Measurements from ENCODE around the gene ATXN2.

DNA sequence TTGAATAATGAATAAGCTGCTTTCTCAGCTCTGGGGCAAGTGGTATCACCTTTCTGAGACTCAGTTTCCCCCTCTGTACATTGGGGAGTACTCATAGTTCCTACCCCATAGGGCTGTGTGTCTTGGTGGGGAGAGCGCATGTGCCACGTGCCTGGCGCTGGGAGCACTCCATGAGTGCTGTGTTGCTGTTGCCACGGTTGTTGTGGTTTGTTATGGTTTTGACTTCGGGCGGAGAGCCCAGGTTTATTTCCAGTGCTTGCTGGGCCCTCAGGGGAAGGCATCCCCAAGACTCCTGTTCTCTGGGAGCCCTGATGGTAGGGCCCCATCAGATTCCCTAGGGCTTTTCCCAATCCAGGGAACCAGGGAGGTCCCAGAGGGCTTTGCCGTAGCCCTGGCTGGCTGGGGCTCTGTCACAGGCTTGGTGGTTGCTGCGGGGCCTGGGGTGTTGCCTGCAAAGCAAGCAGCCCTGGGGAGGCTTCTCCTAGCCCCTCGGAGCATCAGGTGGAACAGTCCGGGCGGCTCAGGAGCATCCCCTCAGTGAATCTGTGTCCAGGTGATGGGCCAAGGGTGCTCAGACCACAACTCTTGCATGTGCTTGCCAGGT, 174.8 kb downstream of the ATXN2 start:
- TF ChIP-seq, protein P1, sequence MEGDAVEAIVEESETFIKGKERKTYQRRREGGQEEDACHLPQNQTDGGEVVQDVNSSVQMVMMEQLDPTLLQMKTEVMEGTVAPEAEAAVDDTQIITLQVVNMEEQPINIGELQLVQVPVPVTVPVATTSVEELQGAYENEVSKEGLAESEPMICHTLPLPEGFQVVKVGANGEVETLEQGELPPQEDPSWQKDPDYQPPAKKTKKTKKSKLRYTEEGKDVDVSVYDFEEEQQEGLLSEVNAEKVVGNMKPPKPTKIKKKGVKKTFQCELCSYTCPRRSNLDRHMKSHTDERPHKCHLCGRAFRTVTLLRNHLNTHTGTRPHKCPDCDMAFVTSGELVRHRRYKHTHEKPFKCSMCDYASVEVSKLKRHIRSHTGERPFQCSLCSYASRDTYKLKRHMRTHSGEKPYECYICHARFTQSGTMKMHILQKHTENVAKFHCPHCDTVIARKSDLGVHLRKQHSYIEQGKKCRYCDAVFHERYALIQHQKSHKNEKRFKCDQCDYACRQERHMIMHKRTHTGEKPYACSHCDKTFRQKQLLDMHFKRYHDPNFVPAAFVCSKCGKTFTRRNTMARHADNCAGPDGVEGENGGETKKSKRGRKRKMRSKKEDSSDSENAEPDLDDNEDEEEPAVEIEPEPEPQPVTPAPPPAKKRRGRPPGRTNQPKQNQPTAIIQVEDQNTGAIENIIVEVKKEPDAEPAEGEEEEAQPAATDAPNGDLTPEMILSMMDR (IDR thresholded peaks at IDR 0.05; ENCODE audit: low read depth, low read length, missing input control), result no peak
- TF ChIP-seq, protein P2, sequence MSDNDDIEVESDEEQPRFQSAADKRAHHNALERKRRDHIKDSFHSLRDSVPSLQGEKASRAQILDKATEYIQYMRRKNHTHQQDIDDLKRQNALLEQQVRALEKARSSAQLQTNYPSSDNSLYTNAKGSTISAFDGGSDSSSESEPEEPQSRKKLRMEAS (IDR thresholded peaks at IDR 0.05), result no peak
- TF ChIP-seq GABPA (IDR thresholded peaks at IDR 0.05 in 1 of 2, conservative IDR thresholded peaks at IDR 0.05 in 1 of 2) (no peak), RXRA (IDR thresholded peaks at IDR 0.05) (no peak), RAD21 (IDR thresholded peaks at IDR 0.05) (no peak), EGR1 (IDR thresholded peaks at IDR 0.05; ENCODE audit: low read depth in 2 of 2) (no peak), FOXA1 (IDR thresholded peaks at IDR 0.05) (no peak), YY1 (IDR thresholded peaks at IDR 0.05) (no peak), HNF4A (conservative IDR thresholded peaks at IDR 0.05) (no peak), SP1 (IDR thresholded peaks at IDR 0.05) (no peak), TAF1 (conservative IDR thresholded peaks at IDR 0.05) (no peak), JUND (IDR thresholded peaks at IDR 0.05) (no peak)
- TF ChIP-seq, protein P3, sequence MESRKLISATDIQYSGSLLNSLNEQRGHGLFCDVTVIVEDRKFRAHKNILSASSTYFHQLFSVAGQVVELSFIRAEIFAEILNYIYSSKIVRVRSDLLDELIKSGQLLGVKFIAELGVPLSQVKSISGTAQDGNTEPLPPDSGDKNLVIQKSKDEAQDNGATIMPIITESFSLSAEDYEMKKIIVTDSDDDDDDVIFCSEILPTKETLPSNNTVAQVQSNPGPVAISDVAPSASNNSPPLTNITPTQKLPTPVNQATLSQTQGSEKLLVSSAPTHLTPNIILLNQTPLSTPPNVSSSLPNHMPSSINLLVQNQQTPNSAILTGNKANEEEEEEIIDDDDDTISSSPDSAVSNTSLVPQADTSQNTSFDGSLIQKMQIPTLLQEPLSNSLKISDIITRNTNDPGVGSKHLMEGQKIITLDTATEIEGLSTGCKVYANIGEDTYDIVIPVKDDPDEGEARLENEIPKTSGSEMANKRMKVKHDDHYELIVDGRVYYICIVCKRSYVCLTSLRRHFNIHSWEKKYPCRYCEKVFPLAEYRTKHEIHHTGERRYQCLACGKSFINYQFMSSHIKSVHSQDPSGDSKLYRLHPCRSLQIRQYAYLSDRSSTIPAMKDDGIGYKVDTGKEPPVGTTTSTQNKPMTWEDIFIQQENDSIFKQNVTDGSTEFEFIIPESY (IDR thresholded peaks at IDR 0.05), result no peak
- TF ChIP-seq, protein P4, sequence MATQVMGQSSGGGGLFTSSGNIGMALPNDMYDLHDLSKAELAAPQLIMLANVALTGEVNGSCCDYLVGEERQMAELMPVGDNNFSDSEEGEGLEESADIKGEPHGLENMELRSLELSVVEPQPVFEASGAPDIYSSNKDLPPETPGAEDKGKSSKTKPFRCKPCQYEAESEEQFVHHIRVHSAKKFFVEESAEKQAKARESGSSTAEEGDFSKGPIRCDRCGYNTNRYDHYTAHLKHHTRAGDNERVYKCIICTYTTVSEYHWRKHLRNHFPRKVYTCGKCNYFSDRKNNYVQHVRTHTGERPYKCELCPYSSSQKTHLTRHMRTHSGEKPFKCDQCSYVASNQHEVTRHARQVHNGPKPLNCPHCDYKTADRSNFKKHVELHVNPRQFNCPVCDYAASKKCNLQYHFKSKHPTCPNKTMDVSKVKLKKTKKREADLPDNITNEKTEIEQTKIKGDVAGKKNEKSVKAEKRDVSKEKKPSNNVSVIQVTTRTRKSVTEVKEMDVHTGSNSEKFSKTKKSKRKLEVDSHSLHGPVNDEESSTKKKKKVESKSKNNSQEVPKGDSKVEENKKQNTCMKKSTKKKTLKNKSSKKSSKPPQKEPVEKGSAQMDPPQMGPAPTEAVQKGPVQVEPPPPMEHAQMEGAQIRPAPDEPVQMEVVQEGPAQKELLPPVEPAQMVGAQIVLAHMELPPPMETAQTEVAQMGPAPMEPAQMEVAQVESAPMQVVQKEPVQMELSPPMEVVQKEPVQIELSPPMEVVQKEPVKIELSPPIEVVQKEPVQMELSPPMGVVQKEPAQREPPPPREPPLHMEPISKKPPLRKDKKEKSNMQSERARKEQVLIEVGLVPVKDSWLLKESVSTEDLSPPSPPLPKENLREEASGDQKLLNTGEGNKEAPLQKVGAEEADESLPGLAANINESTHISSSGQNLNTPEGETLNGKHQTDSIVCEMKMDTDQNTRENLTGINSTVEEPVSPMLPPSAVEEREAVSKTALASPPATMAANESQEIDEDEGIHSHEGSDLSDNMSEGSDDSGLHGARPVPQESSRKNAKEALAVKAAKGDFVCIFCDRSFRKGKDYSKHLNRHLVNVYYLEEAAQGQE (IDR thresholded peaks at IDR 0.05), result no peak

All from liver (tissue), 3 donors.